ENCODE measurements around the gene MAOB.
"Not testable (repeated sequence)": the region's sequence is repeated elsewhere in the genome, so short reads cannot be mapped to it uniquely, and the experiment has no call there.

MAOB gene

DNA sequence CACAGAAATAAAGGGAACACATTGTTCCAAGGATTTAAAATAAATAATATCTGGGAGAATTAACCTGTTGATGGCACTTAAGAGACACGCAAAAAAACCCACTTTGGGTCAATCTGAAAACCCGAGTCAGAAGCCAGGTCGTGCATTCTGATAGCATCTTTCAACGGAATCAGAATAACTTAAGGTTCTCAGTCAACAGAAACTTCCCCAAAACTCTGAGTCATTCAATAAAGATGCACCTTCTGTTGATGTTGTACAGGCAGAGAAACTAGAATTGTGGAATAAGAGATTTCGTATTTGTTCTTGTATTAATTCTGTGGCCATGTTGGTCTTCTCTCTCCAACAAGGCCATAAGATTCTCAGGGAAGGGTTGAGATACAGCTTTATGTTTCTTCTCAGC, 78.2 kb downstream of the MAOB start:
- H3K4me3 ChIP-seq (ENCODE audit: low read depth, low read length) = no peak overlapping the region
- no peak for DNase-seq (ENCODE audit: low read depth)

DNA sequence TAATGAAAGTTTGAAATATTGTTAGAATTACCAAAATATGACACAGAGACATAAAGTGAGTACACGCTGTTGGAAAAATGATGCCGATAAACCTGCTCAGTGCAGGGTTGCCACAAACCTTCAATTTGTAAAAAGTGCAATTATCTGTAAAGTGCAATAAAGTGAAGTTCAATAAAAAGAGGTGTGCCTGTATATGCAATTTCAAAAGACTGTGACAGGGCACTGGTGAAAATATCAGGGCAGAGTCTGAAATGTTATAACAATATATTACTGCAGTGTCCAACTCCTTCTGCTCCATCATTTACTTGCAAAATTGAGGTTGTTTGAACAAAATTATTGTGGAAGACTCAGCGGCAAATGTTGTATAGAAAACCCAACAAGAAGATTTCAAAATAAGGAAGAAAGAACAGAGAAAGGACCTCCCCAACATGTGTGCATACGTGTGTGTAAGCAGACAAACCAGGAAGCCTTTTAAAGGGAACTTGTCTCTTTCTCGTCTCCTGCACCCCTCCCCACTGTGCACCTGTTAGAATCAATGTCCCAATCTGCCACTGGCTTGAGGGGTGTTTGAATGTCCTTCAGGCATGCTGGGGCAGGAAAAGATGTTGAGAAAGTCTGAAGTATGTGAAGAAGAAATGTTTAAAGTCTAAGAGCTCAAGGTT, 96.2 kb downstream of the MAOB start:
- H3K4me3 ChIP-seq (ENCODE audit: low read depth, low read length) = no peak overlapping the region
- no peak for DNase-seq (ENCODE audit: low read depth)

DNA sequence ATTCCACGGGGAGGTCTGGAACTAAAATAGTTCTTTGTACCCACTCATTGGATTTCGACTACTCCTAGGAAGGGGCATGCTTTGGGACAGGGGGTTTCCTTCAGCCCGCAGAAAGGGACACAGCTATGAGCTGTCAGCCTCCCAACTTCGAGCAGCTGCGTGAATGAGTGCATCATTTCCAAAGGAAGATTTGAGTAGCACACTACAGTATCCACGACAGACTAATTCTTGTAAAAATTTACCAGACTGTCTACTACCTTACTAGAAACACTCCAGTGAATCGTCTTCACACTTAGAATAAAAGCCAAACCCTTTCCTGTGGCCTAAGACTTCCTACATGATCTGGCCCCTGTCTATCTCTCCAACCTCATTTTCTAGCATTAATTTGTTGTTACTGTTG, 124.2 kb downstream of the MAOB start:
- H3K4me3 ChIP-seq (ENCODE audit: low read depth, low read length) = no peak overlapping the region
- no peak for DNase-seq (ENCODE audit: low read depth)

DNA sequence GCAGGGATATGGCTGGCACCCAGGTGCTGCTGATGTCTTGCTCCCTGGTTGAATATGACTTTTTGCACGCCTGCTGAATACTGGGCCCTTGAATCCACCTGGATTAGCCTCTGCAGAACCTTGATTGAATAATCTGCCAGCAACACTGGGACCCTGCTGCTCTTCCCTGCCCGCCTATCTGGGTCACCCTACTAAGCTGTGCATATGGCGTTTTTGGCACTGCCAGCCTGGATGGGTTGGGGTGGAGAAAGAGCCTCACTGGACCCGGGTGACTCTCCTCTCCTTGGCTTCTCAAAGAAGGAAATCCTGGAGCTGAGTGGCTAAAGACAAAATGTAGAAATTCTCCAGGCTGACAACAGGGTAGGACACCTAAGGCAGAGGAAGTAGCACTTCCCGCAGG, 126.2 kb downstream of the MAOB start:
- no peak overlapping the region for H3K4me3 ChIP-seq (ENCODE audit: low read depth, low read length)
- DNase-seq (ENCODE audit: low read depth) = no peak

- no peak overlapping the region for H3K4me3 ChIP-seq (ENCODE audit: low read depth, low read length)
- no peak for DNase-seq (ENCODE audit: low read depth)
These were observed 128.6 kb downstream of the MAOB start for GRCh38 chrX:43753637-43754036.

DNA sequence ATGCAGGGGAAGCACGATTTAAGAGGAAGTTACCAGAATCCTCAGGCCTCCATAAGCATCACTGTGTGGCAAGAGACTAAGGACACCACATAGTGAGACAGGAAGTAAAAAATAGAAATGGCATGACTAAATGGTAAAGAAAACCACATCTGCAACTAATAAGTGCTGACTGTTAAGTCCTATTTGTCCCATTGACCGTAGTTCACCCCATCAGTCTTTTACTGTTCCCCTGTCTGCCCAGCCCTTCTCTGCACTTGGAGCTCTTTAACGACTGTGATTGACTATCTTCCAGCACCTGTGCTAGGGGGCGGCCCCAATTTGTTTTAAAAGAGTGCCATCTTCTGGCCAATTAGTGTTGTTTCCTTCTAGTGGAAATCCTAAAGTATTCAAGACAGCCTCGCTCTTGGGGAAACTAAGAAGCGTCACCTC, 132.0 kb downstream of the MAOB start:
- no peak for DNase-seq (ENCODE audit: low read depth)

DNA sequence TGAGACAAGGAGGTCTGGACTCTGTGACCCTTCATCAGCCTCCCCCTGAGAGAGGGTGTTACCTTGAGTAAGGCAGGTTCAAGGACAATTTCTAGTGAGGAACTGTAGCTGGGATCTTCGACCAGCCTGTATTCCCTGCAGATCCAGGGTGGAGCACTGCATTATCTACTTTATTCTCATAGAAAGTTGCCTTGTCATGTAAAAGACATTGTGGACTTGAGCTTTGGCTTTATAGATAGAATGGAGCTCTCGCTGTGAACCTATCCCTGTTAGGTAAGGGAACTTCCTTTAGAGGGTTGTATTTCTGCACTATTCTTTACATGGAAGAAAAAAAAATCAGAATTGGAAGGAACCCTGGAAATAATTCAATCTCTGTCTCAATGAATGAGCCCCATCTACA, 134.8 kb downstream of the MAOB start:
- no peak overlapping the region for H3K4me3 ChIP-seq (ENCODE audit: low read depth, low read length)
- no peak for DNase-seq (ENCODE audit: low read depth)

More for the DNA sequence above, 132.0 kb downstream of the MAOB start:
- no peak overlapping the region for H3K4me3 ChIP-seq (ENCODE audit: low read depth, low read length)

GRCh38 chrX:43745938-43746721, 136.1 kb downstream of the MAOB start:
- DNase-seq (ENCODE audit: low read depth) = no peak
- H3K4me3 ChIP-seq (ENCODE audit: low read depth, low read length) = no peak overlapping the region

GRCh38 chrX:43744284-43744683, 138.0 kb downstream of the MAOB start:
- no peak overlapping the region for H3K4me3 ChIP-seq (ENCODE audit: low read depth, low read length)
- DNase-seq (ENCODE audit: low read depth) = no peak

DNA sequence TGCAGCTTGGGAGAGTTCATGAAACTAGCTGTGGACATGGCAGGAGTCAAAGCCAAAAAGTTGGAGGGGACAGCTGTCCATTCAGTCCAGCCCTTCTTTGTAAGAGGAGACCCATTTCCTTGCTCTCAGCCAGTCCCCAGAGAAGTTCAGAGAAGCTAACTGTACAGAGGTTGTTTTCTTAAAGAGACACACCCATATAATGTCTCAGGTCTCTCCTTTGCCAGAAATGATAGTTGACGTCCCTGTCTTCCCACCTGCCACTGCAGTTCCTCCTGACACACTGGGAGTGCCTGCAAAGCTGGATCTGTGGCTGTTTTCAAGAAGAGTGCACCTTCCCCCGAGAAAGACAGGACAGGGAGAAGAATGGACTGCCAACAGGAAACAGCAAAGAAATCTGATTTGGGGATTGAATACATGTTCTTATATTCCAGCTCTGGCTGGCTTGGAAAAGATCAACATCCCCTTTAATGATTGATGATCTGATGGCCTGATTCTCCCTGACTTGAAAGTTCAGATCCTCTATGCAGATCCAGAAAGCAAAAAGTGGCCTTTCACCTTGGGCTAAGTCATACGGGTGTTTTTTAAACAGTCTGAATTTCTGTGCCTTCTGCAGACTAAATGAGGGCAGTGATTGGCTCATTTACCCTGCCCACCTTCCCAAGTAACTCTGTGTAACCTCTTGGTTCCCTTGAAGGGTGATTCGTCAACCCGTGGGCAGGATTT, 139.0 kb downstream of the MAOB start:
- no peak for DNase-seq (ENCODE audit: low read depth)
- H3K4me3 ChIP-seq (ENCODE audit: low read depth, low read length) = no peak overlapping the region

DNA sequence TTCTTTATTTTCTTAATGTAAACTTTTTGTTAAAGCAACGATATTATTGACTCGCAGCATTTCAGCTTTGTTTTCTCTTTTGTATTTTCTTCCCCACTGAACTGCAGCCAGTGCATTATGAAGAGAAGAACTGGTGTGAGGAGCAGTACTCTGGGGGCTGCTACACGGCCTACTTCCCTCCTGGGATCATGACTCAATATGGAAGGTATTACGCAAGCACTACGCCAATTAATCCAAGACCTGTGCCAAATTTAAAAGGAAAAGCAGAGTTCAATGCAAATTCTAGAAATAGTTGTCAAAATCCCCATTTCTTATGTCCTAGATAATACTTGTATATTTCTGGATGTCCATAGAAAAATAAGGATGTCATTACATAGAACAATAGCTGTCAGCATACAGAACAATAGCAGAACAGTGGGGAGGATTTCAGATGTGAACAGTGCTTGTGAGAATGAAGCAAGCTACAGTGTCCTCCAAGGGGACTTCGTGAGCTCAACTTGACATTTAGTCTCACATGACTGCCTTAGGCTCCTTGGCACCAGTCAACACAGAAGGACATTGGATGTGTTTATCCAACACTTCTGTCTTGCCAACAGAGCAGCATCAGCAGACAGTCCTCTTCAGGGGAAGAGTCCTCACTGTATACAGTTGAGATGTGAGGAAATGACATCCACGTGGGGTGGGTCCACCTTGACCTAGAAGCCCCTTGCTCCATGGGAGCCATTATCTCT, 140.2 kb downstream of the MAOB start:
- no peak for DNase-seq (ENCODE audit: low read depth)
- no peak overlapping the region for H3K4me3 ChIP-seq (ENCODE audit: low read depth, low read length)

- DNase-seq (ENCODE audit: low read depth) = no peak
- H3K4me3 ChIP-seq (ENCODE audit: low read depth, low read length) = no peak overlapping the region
These were observed 146.3 kb downstream of the MAOB start for GRCh38 chrX:43735957-43736356.

DNA sequence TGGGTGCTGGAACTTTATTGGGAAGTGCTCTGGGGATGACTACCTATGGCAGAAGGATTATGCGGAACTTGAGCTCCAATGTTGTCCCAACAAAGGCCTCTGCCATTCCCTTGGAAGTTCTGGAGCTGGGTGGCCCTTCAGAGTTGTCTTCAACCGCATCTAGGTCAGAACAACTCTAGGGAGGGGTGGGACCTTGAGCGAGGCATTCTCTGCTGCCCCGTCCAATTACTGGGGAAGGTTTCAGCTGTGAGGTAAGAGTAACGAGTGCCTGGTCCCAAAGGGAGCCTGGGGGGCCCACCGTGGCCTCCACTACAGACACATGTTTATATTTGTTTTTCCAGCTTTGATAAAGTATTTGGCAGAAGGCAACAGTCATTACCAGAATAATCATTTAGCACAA, 146.7 kb downstream of the MAOB start:
- no peak overlapping the region for H3K4me3 ChIP-seq (ENCODE audit: low read depth, low read length)
- DNase-seq (ENCODE audit: low read depth) = no peak

- no peak for DNase-seq (ENCODE audit: low read depth)
These were observed 147.8 kb downstream of the MAOB start for GRCh38 chrX:43734444-43734843.

GRCh38 chrX:43733699-43734098, 148.6 kb downstream of the MAOB start:
- no peak overlapping the region for H3K4me3 ChIP-seq (ENCODE audit: low read depth, low read length)
- DNase-seq (ENCODE audit: low read depth) = no peak

More at GRCh38 chrX:43734444-43734843, 147.8 kb downstream of the MAOB start:
- no peak overlapping the region for H3K4me3 ChIP-seq (ENCODE audit: low read depth, low read length)

- DNase-seq (ENCODE audit: low read depth) = no peak
These were observed 151.2 kb downstream of the MAOB start for GRCh38 chrX:43731086-43731485.

GRCh38 chrX:43728966-43729365, 153.3 kb downstream of the MAOB start:
- H3K4me3 ChIP-seq (ENCODE audit: low read depth, low read length) = no peak overlapping the region
- no peak for DNase-seq (ENCODE audit: low read depth)

More at GRCh38 chrX:43731086-43731485, 151.2 kb downstream of the MAOB start:
- H3K4me3 ChIP-seq (ENCODE audit: low read depth, low read length) = no peak overlapping the region

DNA sequence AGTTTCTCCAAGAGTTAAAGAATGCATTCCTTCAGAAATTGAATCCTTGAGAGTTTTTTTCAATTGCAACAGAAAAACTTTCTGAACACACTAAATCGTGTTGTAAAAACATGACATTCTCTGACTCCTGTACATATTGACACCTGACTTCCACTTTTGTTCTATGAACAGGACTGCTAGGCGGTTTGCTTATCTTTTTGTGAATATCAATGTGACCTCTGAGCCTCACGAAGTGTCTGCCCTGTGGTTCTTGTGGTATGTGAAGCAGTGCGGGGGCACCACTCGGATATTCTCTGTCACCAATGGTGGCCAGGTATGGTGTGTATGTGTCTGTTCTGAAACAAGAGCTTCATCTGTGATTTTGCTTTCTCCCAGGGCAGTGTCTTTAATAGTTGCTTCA, 154.2 kb downstream of the MAOB start:
- H3K4me3 ChIP-seq (ENCODE audit: low read depth, low read length) = no peak overlapping the region
- DNase-seq (ENCODE audit: low read depth) = no peak

DNA sequence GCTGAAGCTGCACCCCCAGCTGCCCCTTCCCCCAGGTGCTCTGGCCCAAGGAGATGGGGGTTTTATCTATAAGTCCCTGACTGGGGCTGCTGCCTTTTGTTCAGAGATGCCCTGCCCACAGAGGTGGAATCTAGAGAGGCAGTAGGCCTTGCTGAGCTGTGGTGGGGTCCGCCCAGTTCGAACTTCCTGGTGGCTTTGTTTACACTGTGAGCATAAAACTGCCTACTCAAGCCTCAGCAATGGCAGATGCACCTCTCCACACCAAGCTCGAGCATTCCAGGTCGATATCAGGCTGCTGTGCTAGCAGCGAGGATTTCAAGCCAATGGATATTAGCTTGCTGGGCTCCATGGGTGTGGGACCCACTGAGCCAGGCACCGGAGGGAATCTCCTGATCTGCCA, 155.0 kb downstream of the MAOB start:
- not testable (repeated sequence) for DNase-seq (ENCODE audit: low read depth); H3K4me3 ChIP-seq (ENCODE audit: low read depth, low read length)

DNA sequence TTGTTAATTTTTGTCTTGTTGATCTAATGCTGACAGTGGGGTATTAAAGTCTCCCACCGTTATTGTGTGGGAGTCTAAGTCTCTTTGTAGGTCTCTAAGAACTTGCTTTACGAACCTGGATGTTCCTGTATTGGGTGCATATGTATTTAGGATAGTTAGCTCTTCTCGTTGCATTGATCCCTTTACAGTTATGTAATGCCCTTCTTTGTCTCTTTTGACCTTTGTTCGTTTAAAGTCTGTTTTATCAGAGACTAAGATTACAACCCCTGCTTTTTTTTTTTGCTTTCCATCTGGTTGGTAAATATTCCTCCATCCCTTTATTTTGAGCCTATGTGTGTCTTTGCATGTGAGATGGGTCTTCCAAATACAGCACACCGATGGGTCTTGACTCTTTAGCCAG, 157.0 kb downstream of the MAOB start:
- not testable (repeated sequence) for DNase-seq (ENCODE audit: low read depth); H3K4me3 ChIP-seq (ENCODE audit: low read depth, low read length)
